Mesenteric fat pad (tissue), 1 donor: ENCODE data around the gene TNNT2. TPM values are rescaled to one million over a fixed set of nuclear protein-coding genes. Genes with fewer than 3 reads are reported as not detected.

ENCODE experiments used
- DNase-seq: peaks from one replicate; pipeline ENCODE4 v3.0.0-alpha.2; 2020; ENCODE audit warnings: low spot score
- total RNA-seq: library from RNA; stranded (reverse); fragmentation: NEBNext Ultra II Directional; extraction: Animal tissue kit (Norgen Biotek cat#: 25700); gene quantifications from one replicate; pipeline ENCODE4 v1.2.1, GENCODE V29; 2021
- donor health status: DM: yes; HTN: yes; CAD: no.

Gene TNNT2
- total RNA-seq, 1 donor from 2014 or later = not detected

DNA sequence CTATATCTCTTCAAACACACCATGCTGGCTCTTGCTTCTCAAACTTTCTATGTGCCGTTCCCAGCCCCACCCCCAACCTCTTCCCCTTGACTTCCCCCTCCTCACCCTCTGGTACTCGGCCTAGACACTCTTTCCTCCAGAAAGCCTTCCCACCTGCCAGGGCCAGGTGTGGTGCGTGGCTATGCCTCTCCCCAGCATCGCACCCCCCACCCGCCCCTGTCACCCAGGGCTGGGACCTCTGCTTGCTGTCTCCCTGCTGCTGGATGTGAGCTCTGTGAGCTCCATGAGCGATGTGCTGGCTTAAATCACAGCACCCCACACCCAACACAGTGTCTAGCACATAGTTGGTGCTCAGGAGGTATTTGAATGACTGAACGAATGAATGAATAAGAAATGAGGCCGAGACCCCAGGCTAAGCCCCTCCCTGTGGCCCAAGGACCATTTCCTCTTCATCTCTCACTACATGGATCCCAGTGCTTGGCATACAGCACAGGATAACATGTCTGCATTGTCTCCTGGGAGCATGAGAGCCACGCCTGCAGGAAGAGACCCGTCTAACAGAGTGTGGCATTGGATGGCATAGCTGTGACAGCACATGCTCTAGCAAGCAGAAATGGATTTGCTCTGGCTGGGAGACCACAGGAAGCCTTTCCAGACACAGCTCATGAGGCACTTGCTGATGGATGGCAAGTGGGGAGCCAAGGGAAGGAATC is 19.7 kb downstream of the TNNT2 start:
- DNase-seq = no peak

DNA sequence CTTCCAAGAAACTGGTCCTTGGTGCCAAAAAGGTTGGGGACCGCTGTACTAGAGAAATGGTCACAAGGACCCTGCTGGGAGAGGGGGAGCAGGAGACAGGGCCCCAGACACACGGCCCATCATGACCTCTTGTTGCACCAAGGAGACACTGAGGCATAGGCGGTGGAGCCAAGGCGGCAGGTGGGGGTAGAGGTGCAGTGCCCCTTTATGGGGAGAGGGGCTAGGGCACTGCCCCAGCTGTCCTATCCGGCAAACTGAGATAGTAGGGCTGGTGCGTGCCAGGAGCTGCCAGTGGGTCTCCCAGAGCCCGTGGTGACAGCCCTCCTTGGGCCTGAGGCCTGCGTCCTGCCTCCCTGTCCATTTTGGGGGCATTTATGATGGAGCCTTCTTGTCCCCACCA is 20.3 kb downstream of the TNNT2 start:
- DNase-seq = no peak

DNA sequence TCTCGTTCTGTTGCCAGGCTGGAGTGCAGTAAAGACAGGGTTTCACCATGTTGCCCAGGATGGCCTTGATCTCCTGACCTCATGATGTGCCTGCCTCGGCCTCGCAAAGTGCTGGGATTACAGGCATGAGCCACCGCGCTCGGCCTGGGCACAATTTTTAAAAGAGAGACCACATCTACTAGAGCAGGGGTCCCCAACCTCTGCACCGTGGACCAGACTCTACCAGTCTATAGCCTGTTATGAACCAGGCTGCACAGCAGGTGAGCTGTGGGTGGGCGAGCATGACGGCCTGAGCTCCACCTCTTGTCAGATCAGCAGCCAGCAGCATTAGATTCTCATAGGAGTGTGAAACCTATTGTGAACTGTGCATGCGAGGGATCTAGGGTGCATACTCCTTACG is 20.8 kb downstream of the TNNT2 start:
- DNase-seq = no peak

DNA sequence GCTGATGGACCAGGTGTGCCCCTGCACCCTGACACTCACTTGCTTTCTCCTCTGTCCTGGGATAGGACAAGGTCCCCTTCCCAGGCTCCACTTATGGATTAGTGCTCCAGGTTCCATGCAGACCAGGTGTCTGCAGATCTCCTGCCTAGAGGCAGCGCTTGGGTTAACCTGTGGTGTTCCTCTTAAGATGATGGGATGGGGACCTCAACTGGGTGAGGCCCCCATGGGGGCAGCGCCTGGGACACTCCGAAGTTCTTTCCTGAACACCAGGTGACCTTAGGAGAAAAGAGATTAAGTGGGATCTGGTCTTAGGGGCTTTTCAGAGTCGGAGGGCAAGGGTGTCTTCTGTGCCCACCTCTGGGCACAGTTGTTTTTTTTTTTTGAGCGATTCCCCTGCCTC is 21.2 kb downstream of the TNNT2 start:
- no peak for DNase-seq

DNA sequence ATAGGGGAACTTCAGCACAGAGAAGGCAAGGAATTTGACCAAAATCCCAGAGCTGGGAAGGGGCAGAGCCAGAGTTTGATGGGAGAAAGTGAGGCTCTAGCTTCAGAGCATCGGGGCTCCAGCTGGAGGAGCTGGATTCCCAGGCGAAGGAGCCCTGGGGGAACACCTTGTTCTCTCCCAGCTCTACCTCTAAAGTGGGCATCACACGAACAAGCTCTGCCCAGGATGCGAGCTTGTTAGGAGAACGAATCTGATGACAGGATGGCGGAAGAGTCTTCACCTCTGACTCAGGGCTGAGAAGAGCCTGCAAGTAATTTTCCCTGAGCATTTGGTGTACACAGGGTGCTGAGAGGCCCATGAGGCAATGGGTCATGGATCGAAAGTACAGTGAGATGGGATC is 22.0 kb downstream of the TNNT2 start:
- DNase-seq = no peak

DNA sequence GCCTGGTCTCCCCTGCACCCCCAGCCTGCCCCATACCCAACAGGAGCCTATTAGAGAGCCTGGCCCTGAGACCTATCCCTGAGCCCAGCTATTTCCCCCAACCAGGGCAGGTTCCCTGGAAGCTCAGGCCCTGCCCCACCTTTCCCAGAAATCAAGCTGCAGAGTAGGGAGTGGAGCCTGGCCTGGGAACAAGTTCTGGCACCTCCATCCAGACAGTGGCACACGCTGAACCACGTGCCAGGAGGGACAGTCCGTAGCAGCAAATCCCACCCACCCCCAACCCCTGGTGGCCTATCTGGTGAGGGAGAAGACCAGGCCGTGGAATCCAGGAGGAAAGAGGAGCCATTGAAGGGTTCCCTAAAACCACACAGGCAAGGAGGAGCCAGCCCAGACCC is 22.6 kb downstream of the TNNT2 start:
- DNase-seq = no peak

DNA sequence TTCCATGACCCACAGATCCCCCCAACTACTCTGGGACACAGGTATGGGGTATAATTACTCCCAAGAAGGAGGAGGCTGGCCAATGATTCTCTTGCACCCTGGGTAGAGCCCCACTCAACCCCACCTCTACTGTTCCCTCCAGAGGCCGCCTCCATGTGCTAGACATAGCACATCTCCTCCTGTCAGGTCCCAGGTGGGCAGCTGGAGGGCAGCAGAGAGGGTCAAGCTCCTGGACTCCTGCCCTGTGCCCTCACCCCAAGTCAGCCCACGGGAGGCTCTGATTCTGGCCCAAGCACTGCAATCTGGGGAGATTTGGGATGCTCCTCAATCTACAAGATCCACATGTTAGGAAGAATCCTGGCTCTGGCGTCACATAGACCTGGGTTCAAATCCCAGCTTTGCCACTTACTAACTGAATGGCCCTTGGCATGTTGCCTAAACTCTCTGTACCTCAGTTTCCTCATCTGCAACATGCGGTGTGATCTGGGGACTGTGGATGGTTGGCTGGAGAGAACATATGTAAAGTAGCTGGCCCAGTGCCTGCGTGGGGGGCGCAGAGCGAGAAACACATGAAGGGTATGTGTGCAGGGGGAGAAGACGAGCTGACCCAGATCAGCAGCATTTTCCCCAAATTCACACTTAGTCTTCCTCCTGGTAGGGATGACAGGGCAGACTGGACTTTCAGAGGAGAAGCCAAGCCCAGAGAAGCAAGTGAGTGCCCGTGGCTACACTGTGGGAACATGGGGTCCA is 23.2 kb downstream of the TNNT2 start:
- DNase-seq = no peak

DNA sequence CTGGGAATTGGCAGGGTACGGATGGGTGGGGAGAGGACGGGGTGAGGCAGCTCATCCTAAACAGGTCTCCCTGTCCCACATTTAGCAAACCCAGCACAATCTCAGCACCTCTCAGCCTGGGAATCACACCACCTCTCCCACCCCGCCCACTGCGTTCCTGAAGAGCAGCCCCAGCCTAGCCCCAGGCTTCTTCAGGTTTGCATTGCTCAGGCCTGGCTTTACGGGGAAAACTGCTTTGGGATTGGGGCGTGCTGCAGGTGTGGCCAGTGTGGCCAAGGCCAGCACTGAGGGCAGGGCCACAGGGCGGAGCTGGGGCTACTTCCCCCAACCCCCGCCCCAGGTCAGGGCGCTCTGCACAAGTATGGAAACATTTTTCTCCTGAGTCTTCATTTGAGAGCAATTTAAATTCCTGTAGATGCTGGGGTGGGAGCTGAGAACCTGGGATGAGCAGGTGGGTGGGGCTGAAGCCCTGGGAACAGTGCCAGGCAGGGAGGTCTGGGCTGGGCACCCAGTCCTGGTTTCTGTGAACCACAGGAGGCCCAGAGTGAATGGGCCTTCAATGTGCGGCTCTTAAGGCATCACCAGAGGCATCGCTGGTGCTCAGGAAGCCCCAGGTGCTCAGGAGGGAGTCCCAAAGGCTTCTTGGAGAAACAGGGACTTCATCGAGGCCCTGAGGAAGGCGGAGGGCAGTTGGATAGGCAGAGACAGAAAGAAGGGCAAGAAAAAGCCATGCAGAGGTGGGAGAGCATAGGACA is 24.1 kb downstream of the TNNT2 start:
- DNase-seq = no peak

DNA sequence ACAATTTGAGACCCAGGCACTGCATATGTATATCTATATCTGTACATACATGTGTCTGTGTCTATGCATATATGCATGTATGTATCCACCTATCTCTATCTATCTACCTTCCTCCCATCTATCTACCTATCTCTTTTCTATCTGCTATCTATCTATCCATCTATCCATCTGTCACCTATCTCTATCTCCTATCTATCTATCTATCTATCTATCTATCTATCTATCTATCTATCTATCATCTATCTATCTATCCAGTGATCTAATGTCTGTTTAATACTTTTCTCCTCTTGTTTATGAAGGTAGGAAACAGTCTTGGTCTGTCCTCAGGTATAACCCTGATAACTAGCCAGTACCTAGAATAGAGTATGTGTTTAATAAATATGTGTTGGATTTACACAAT is 25.9 kb downstream of the TNNT2 start:
- no peak for DNase-seq

DNA sequence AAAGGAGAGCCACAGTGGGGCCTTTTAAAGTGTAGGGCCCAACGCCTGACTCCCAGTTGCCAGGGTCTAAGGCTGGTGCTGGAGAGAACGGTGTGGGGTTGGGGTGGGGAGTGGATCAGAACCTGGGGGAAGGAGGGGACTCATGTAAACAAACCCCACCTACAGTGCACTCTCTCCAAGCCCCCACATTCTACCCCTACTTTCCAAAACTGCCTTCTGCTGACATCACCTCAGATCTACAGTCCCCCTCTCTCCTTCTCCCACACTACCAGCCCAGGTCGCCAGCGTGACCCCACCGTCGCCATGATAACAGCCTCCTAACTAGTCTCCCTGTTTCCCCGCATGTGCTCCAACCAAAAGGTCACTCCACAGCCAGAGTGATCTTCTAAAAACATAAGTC is 26.6 kb downstream of the TNNT2 start:
- DNase-seq = no peak

DNA sequence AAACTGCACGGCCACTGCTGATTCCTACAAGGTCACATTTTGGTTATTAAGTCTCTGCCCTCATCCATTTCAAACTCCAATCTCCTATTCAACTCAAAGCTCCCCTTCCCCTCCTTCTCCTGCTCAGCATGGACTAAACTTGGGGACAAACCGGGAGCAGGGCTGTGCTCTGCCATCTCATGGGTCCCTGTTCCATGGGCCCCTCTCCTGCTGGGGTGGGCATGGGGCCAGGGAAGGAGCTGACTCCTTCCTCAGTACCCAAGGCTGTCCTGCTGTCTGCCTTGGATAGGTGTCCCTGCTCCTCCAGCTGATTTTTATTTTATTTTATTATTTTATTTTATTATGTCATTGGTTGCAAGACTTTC is 27.1 kb downstream of the TNNT2 start:
- DNase-seq = no peak

DNA sequence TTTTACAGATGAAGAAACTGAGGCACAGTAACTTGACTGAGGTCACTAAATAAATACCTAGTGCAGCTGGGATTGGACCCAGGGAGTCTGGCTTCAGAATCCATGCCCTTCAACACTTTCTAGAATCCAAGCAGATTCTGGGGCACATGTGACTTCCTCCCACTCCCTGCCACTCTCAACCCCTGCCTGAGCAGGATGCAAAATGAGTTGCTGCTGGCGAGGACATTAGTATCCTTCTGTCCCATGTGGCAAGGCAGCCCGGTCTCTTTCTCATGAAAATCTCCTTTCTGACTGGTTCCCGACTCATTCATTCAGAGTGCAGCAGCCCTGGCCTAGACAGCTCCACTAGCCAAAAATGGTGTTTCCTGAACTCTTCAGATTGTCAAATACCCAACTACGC is 28.4 kb downstream of the TNNT2 start:
- DNase-seq = no peak

DNA sequence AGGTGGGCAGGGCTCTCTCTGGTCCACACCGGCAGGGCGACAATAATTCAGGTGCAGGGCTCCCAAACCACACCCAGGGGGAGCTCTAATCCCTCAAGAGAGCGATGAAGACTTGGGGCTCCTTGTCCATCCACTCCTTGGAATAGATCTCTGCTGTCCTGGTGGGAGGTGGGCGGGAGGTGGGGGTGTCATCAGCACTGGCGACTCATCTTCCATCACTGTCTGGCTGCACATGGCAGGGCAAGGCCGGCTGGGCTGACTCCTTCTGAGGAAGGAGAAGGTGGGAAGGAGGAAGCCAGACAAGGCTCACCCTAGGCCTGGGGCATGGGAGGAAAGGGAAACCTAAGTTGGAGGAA is 29.3 kb downstream of the TNNT2 start:
- DNase-seq = no peak

DNA sequence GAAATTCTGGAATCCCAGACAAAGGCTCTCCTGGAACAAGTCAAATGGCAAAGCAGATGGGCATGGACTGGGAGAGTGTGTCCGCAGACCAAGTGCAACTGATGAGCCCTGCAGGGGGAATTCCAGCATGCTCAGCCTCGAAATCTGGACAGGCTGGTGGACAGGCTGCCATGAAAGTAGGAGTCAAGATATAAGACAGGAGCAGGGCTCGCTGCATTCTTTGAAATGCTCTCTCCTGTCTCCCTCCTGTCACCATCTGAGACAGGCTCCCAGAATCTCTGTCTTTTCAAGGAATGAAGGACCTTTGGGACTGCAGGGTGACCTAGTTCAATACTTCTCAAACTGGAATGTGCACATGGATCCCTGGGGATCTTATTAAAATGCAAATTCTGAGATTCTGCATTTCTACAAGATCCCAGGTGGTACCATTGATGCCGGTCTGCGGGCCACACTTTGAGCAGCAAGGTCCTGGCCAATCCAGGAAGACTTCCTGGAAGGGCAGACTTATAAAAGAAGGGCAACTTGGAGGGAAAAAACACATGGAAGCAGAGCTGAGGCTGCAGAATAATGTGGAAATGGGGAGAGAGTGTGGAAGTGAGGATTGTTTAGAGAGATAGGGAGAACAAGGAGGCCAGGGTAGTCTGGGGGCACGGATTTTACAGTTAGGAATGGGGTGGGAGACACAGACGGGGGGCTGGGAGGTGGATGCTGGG is 29.8 kb downstream of the TNNT2 start:
- DNase-seq = no peak

DNA sequence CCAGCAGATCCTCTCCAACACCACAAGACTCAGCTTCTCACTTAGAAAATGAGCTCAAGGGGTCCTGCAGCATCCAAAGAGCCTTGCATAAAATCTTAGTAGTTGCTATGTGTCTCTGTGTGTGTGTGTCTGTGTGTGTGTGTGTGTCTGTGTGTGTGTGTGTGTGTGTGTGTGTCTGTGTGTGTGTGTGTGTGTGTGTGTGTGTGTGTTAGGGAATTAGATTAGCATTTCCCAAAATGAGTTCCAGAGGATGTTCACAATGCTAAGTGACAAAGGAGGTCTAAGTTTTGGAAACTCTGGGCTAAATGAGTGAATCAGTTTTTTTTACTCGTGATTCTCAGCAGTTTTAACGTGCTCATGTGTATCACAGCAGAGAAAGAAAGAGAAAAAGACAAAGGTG is 30.5 kb downstream of the TNNT2 start:
- DNase-seq = no peak

DNA sequence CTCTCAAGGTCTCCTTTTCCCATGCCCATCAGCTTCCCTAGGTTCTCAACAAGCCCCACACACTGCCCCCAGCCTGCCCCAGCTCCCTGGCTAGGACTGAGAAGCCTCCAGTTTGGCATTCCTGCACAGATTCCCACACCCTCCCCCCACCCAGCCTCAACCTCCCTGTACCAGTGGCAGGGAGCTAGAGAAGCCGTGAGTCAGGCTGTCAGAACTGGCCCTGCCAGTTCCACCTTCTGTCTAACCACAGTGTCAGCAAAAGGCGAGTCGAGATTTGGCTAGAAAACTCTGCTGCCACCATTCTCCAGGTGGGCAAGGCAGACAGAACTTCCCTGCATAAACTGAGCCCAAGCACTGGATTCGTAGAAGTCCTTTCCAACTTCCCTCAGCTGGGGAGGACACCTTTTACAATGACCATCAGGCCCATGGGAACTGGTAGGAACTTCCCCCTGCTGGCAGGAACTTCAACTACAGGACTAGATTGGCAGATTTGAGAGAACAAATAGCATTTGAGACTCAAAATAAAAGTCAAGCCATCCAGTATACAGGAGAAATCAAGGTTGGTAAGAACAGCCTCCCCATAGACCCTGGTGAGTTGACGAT is 31.0 kb downstream of the TNNT2 start:
- DNase-seq = no peak

DNA sequence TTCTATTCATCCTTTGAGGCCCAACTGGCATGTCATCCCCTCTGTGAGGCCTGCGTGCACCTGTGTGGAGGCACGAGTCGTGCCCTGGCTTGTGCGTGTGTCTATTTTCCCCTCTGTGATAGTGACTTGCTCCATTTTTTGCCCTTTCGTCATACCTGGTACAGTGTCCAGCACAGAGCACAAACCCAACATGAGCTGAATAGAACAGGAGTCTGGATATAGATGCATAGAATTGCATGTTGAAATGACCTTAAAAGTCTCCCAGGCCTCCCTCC is 32.5 kb downstream of the TNNT2 start:
- no peak for DNase-seq

DNA sequence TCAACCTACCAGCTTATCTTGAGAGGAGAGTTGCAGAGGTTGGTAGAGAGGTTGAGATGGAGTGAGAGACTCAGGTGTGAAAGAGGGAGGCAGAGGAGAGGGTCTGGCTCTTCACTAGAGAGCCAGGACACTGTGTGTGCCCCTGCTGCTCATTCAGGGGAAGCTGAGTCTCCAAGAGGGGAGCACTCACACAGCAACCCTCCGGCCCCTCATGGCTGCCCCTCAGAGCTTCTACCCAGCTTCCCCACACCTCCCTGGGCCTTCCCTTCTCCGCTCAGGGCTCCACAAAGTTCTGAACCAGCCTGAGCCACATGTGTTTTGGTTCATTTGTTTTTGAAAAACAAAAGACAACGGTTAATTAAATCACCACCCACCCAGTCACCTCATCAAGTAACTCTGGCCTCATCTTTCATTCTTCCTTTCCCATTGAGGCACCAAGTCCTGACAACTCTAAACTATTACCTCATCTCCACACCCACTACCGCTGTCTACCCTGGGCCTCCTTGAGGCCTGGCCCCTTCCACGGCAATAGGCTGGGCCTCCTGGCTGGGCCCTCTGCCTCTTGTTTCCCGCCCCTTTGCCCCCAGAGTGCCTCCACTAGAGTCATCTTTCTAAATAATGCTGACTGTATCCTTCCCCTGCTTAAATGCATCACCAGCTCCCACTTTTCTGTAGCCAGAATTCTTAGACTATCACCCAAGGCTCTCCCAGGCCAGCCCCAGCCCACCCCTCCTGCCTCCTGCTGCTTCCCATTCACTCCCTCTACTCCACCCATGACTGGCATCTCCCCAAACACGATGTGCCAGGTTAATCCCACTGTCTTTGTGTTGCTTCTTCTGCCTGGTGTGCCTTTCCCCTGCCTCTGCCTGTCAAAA is 33.0 kb downstream of the TNNT2 start:
- DNase-seq = no peak

DNA sequence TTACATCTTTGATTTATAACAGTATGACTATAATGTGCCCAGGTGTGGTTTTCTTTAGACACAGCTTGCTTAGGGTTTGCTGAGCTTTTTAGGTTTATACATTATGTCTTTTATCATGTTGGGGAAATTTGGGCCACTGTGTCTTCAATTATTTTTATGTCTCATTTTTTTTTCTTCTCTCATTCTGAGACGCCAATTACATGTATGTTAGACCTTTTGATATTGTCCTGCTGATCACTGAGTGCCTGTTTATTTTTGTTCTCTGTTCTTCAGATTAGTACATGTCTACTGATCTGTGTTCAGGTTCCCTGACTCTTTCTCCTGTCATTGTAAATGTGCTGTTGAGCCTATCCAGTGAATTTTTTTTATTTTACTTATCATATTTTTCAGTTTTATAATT is 36.1 kb downstream of the TNNT2 start:
- no peak for DNase-seq

DNA sequence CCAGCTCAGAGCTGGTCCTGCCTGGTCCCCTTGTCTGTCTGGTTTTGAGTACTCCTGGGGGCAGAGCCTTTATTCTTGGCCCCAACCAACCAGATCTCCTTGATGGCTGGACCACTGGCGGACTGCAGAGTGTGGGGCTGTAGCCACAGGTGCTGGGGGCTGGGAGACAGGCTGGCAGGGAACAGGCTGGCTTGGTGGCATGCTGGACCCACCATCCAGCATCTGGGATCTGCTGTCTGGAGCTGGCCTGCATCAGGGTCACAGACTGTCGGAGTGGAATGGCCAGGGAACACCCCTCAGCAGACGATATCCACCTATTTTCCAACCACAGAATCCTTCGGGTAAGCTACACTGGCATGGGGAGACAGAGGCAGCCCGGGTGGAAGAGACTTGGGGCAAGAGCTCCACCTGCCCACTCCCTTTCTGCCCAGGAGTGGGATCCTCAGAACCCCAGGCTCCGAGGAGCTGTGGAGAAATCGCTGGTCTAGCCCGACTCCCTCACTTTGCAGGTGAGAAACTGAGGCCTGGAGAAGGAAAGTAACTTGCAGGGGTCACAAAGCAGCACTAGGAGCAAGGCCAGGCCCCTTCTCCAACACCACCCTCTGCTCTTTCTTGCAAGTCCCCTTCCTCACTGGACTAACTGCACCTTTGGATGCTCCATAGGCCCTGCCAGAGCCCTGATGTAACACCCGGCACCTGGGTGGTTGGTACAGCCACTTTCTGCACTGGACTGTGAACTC is 40.6 kb downstream of the TNNT2 start:
- DNase-seq = no peak
